Naive B cell (primary cell): ENCODE measurements around the gene VPS13A. TPM values are rescaled to one million over a fixed set of nuclear protein-coding genes. Genes with fewer than 3 reads are reported as not detected.

Source experiments
- ATAC-seq, 2 donors: fragments of 150-1000 bp; cut with Tn5 transposase; 2 replicates each; pipeline ENCODE4 v1.10.0; 2021; ENCODE audit warnings: low read depth in 2 of 2, mild to moderate bottlenecking in 2 of 2, moderate library complexity in 2 of 2
- DNase-seq: peaks from one replicate; pipeline ENCODE4 v3.0.0; 2022
- H3K27ac Mint-ChIP-seq, 6 donors: one replicate each; pipeline ENCODE4 v1.8.0; 2020 to 2022; ENCODE audit warnings: mild to moderate bottlenecking in 6 of 6, mixed read lengths in 6 of 6, moderate library complexity in 5 of 6, inconsistent platforms in 2 of 6
- H3K27me3 Mint-ChIP-seq, 3 donors: one replicate each; pipeline ENCODE4 v1.8.0; 2021 to 2022; ENCODE audit warnings: mixed read lengths in 3 of 3, mild to moderate bottlenecking in 1 of 3
- H3K36me3 Mint-ChIP-seq, 2 donors: one replicate each; pipeline ENCODE4 v1.8.0; 2020 to 2022; ENCODE audit warnings: mixed read lengths in 2 of 2, inconsistent platforms in 1 of 2, mild to moderate bottlenecking in 1 of 2
- H3K4me1 Mint-ChIP-seq, 3 donors: one replicate each; pipeline ENCODE4 v1.8.0; 2020 to 2022; ENCODE audit warnings: mixed read lengths in 3 of 3, inconsistent platforms in 1 of 3, mild to moderate bottlenecking in 1 of 3, moderate library complexity in 1 of 3
- H3K4me3 Mint-ChIP-seq, 8 donors: one replicate each; pipeline ENCODE4 v1.8.0; 2020 to 2022; ENCODE audit warnings: mild to moderate bottlenecking in 8 of 8, mixed read lengths in 8 of 8, moderate library complexity in 8 of 8, inconsistent platforms in 2 of 8
- H3K9me3 Mint-ChIP-seq, 7 donors: one replicate each; pipeline ENCODE4 v1.8.0; 2020 to 2022; ENCODE audit warnings: mixed read lengths in 7 of 7, mild to moderate bottlenecking in 5 of 7, inconsistent platforms in 2 of 7, moderate library complexity in 1 of 7
- polyA plus RNA-seq, 6 donors: library from polyadenylated mRNA; unstranded; fragments of 300-500 nt; fragmentation: Illumina TruSeq; gene quantifications; one replicate each; pipeline ENCODE4 v1.2.3, GENCODE V29; 2021; ENCODE audit warnings: low read depth in 6 of 6

VPS13A gene
- polyA plus RNA-seq, 6 donors from 2014 or later, result 0.83 to 4.4 (median 3.6) TPM

- DNase-seq (no peak), ATAC-seq (no peak)
- Mint-ChIP-seq H3K27ac (no peak overlapping the region), H3K9me3 (peaks cover 0 to 19% (median 2%) of the 10 kb centered on the region in 7 donors), H3K27me3 (peaks cover 7 to 13% (median 10%) of the 10 kb centered on the region in 3 donors), H3K4me1 (no peaks in the 10 kb centered on the region), H3K4me3 (no peak overlapping the region), H3K36me3 (no peaks in the 10 kb centered on the region)
These were observed 292.3 kb downstream of the VPS13A start for GRCh38 chr9:77469515-77470231.

Other genes with a start within 250 kb of the VPS13A start
- gene FOXB2, start 157.9 kb upstream of the VPS13A start, polyA plus RNA-seq, result not detected